ENCODE measurements around the gene EBF3. TPM values are rescaled to one million over a fixed set of nuclear protein-coding genes. Genes with fewer than 3 reads are reported as not detected.

Gene EBF3
- total RNA-seq, 1 experiment from 2014 or later, result not detected

DNA sequence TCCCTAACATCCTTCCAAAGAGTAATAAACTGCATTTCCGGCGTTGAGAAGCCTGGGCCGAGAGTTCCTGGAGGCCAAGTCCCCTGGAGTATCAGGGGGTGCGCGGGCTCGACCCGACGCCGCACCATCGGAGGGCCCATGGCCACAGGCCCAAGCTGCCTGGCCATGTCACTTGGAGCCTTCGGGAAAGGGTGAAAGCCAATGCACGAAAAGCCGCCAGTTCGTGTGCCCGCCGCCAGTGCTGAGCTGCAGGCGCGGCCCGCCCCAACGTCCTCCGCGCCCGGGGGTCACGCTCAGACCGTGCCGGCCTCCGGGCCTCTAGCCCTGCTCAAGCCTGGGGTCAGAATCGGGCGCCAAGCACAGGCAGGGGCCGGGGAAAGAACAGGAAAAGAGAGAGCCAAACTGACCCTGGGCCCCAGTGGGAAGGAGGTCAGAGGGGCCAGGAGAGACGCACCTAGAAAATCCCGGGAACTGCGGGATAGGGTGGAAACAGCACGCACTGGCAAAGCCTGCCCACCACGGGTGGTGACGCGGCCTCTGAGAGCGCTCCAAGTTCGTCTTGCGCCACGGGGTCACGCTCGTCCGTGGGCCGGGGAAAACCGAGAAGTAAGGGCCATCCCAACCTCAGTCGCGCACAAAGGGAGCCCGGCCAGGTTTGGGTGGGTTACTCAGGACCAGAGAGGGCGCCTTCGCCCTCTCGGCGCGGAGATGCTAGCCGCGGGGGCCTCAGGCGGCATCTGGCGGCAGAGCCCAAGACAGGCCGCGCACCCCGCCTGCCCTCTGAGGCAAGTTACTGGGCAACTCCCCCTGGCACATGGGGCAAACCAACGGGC, 4.2 kb upstream of the EBF3 start:
- Histone ChIP-seq H3K27ac (ENCODE audit: low read length) (no peak overlapping the region), H3K36me3 (ENCODE audit: low read depth, low read length) (no peaks in the 10 kb centered on the region), H3K4me2 (ENCODE audit: low read length) (no peak overlapping the region), H3K9me2 (replicated peaks; ENCODE audit: low read length) (no peaks in the 10 kb centered on the region), H3K79me2 (ENCODE audit: low read length) (no peaks in the 10 kb centered on the region), H3K4me3 (ENCODE audit: low read length) (no peak overlapping the region), H3F3A (ENCODE audit: low read length, unreplicated experiment) (no peaks in the 10 kb centered on the region), H3K4me1 (ENCODE audit: insufficient read depth, low read length) (peaks cover 6% of the 10 kb centered on the region), H3K27me3 (ENCODE audit: low read length) (peaks cover 75% of the 10 kb centered on the region), H2AFZ (ENCODE audit: low read length) (no peak overlapping the region), H3K9me3 (ENCODE audit: low read length) (no peaks in the 10 kb centered on the region), H4K20me1 (ENCODE audit: low read length) (no peaks in the 10 kb centered on the region), H3K9ac (ENCODE audit: low read length) (no peak overlapping the region)
- ChIA-PET CTCF (no interaction called here), POLR2A (ENCODE audit: unreplicated experiment) (no interaction called here)
- TF ChIP-seq, protein P1, sequence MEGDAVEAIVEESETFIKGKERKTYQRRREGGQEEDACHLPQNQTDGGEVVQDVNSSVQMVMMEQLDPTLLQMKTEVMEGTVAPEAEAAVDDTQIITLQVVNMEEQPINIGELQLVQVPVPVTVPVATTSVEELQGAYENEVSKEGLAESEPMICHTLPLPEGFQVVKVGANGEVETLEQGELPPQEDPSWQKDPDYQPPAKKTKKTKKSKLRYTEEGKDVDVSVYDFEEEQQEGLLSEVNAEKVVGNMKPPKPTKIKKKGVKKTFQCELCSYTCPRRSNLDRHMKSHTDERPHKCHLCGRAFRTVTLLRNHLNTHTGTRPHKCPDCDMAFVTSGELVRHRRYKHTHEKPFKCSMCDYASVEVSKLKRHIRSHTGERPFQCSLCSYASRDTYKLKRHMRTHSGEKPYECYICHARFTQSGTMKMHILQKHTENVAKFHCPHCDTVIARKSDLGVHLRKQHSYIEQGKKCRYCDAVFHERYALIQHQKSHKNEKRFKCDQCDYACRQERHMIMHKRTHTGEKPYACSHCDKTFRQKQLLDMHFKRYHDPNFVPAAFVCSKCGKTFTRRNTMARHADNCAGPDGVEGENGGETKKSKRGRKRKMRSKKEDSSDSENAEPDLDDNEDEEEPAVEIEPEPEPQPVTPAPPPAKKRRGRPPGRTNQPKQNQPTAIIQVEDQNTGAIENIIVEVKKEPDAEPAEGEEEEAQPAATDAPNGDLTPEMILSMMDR (conservative IDR thresholded peaks at IDR 0.05; ENCODE audit: low read depth, low read length), result no peak
- TF ChIP-seq EZH2phosphoT487 (IDR thresholded peaks at IDR 0.05; ENCODE audit: borderline replicate concordance, low read length) (no peak), EZH2 (IDR thresholded peaks at IDR 0.05; ENCODE audit: low read length, unreplicated experiment) (no peak)
- ATAC-seq, result no peak
- intact Hi-C loops (cut with micrococcal nuclease), result loop anchor here (10.0 kb wide), 1 partner anchor 137 kb away; no protein-coding TSS in a partner anchor
- no TSS peak for BruUV-seq (replicated peaks)
- no peak for DNase-seq

DNA sequence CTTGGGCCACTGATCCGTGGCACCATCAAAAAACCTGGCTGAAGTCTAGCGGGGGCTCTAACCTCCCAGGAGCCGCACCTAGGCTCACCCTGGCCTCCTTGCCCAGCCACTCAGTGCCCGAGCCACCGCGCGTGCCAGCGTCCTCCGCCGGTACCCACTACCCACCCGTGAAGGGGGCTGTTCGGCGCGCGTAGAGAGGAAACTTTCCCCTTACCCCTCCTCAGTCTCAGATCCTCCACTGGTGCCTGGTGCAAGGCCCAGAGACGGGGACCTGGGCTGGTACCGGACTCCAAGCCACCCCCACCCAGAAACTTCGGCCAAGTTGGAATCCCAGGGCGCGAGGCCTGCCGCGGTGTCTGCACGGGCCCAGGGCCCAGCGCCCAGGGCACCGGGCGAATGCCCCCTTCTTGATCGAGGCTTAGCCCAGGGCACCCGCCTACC, 3.5 kb upstream of the EBF3 start:
- TF ChIP-seq, protein P1 (conservative IDR thresholded peaks at IDR 0.05; ENCODE audit: low read depth, low read length), result no peak
- TF ChIP-seq EZH2phosphoT487 (IDR thresholded peaks at IDR 0.05; ENCODE audit: borderline replicate concordance, low read length) (no peak; the same call in 1 of the 2 replicates), EZH2 (IDR thresholded peaks at IDR 0.05; ENCODE audit: low read length, unreplicated experiment) (no peak)
- Histone ChIP-seq H3K9me2 (replicated peaks; ENCODE audit: low read length) (no peaks in the 10 kb centered on the region), H3F3A (ENCODE audit: low read length, unreplicated experiment) (no peaks in the 10 kb centered on the region), H3K4me2 (ENCODE audit: low read length) (no peak overlapping the region), H3K4me3 (ENCODE audit: low read length) (no peak overlapping the region), H3K36me3 (ENCODE audit: low read depth, low read length) (no peaks in the 10 kb centered on the region), H4K20me1 (ENCODE audit: low read length) (no peaks in the 10 kb centered on the region), H3K9ac (ENCODE audit: low read length) (no peak overlapping the region), H3K9me3 (ENCODE audit: low read length) (no peaks in the 10 kb centered on the region), H3K27ac (ENCODE audit: low read length) (no peak overlapping the region), H3K4me1 (ENCODE audit: insufficient read depth, low read length) (peaks cover 6% of the 10 kb centered on the region), H3K27me3 (ENCODE audit: low read length) (peaks cover 82% of the 10 kb centered on the region), H2AFZ (ENCODE audit: low read length) (no peak overlapping the region), H3K79me2 (ENCODE audit: low read length) (no peaks in the 10 kb centered on the region)
- intact Hi-C loops (cut with micrococcal nuclease), result loop anchor here (10.0 kb wide), 1 partner anchor 137 kb away; no protein-coding TSS in a partner anchor
- ATAC-seq (no peak), DNase-seq (no peak)
- POLR2A ChIA-PET (ENCODE audit: unreplicated experiment), result no interaction called here
- CTCF ChIA-PET, result no interaction called here
- BruUV-seq (replicated peaks), result no TSS peak
